CD14-positive monocyte (primary cell): Measurements from ENCODE around the gene CENPV. TPM values are rescaled to one million over a fixed set of nuclear protein-coding genes. Genes with fewer than 3 reads are reported as not detected.

ENCODE experiments used
- DNase-seq, 3 donors: peaks; one replicate each; pipeline ENCODE4 v3.0.0-alpha.2; 2011 to 2022
- H2AFZ ChIP-seq: 2 replicates; pipeline ENCODE4 v1.6.0; 2012; ENCODE audit warnings: mild to moderate bottlenecking, low read depth, low read length, inconsistent platforms; ENCODE audit not compliant: insufficient read depth, poor library complexity, severe bottlenecking
- H3K27ac ChIP-seq, 2 donors: 1 replicate in 1 of 2; 2 replicates in 1 of 2; pipeline ENCODE4 v1.5.1; 2012 to 2013; ENCODE audit warnings: low read length in 2 of 2, control low read depth in 1 of 2, inconsistent platforms in 1 of 2, low read depth in 1 of 2, mild to moderate bottlenecking in 1 of 2
- H3K27me3 ChIP-seq, 2 donors: one replicate each; pipeline versions ENCODE4 v1.6.0 to v1.6.1; 2011 to 2013; ENCODE audit warnings: low read length in 2 of 2; ENCODE audit not compliant: control insufficient read depth in 2 of 2, insufficient read depth in 2 of 2
- H3K36me3 ChIP-seq, 2 donors: replicated peaks in 1 of 2; 1 replicate in 1 of 2; 2 replicates in 1 of 2; pipeline versions ENCODE4 v1.5.1 to v1.6.1; 2012 to 2013; ENCODE audit warnings: low read length in 2 of 2, control low read depth in 1 of 2, inconsistent platforms in 1 of 2, mild to moderate bottlenecking in 1 of 2; ENCODE audit not compliant: insufficient read depth in 2 of 2, control insufficient read depth in 1 of 2
- H3K4me1 ChIP-seq, 2 donors: 1 replicate in 1 of 2; 2 replicates in 1 of 2; pipeline versions ENCODE4 v1.5.1 to v1.6.1; 2012 to 2013; ENCODE audit warnings: low read length in 2 of 2, control low read depth in 1 of 2, inconsistent platforms in 1 of 2, mild to moderate bottlenecking in 1 of 2, moderate library complexity in 1 of 2; ENCODE audit not compliant: insufficient read depth in 2 of 2, control insufficient read depth in 1 of 2
- H3K4me2 ChIP-seq: replicated peaks from 2 replicates; pipeline ENCODE3; 2012; ENCODE audit warnings: low read length, moderate library complexity, mild to moderate bottlenecking; ENCODE audit not compliant: poor library complexity, severe bottlenecking; ENCODE audit errors: extremely low read depth
- H3K4me3 ChIP-seq, 3 experiments: fragments of 200-600 bp in 1 of 3; sonication (generic) in 1 of 3; replicated peaks in 1 of 3; 1 replicate in 2 of 3; 2 replicates in 1 of 3; pipeline ENCODE4 v1.5.1; 2011 to 2013; ENCODE audit warnings: low read length in 3 of 3, mild to moderate bottlenecking in 3 of 3, control low read depth in 2 of 3, low read depth in 2 of 3, inconsistent platforms in 1 of 3, moderate library complexity in 1 of 3
- H3K79me2 ChIP-seq: 2 replicates; pipeline ENCODE4 v1.6.0; 2012; ENCODE audit warnings: mild to moderate bottlenecking, control low read depth, inconsistent platforms, low read length, moderate library complexity; ENCODE audit not compliant: insufficient read depth
- H3K9ac ChIP-seq: 2 replicates; pipeline ENCODE4 v1.6.0; 2017; ENCODE audit warnings: low read length, mild to moderate bottlenecking; ENCODE audit not compliant: insufficient read depth, poor library complexity, severe bottlenecking
- H3K9me3 ChIP-seq, 2 donors: replicated peaks in 1 of 2; 1 replicate in 1 of 2; 2 replicates in 1 of 2; pipeline versions ENCODE4 v1.5.1 to v1.6.1; 2012 to 2013; ENCODE audit warnings: low read length in 2 of 2, control low read depth in 1 of 2; ENCODE audit not compliant: control insufficient read depth in 1 of 2, insufficient read depth in 1 of 2
- H4K20me1 ChIP-seq: 2 replicates; pipeline ENCODE4 v1.6.0; 2012; ENCODE audit warnings: mild to moderate bottlenecking, low read length, control low read depth, moderate library complexity; ENCODE audit not compliant: insufficient read depth
- H3K27ac Mint-ChIP-seq, 7 donors: one replicate each; pipeline ENCODE4 v1.8.0; 2020; ENCODE audit warnings: mild to moderate bottlenecking in 7 of 7, mixed read lengths in 7 of 7, moderate library complexity in 6 of 7, inconsistent platforms in 2 of 7
- H3K27me3 Mint-ChIP-seq, 3 donors: one replicate each; pipeline ENCODE4 v1.8.0; 2021 to 2022; ENCODE audit warnings: low read depth in 3 of 3, mild to moderate bottlenecking in 3 of 3, mixed read lengths in 3 of 3, moderate library complexity in 3 of 3, inconsistent platforms in 1 of 3
- H3K36me3 Mint-ChIP-seq, 2 donors: one replicate each; pipeline ENCODE4 v1.8.0; 2020; ENCODE audit warnings: mixed read lengths in 2 of 2, inconsistent platforms in 1 of 2, mild to moderate bottlenecking in 1 of 2
- H3K4me1 Mint-ChIP-seq: one replicate; pipeline ENCODE4 v1.8.0; 2020; ENCODE audit warnings: mild to moderate bottlenecking, mixed read lengths
- H3K4me3 Mint-ChIP-seq, 2 donors: one replicate each; pipeline ENCODE4 v1.8.0; 2020; ENCODE audit warnings: mild to moderate bottlenecking in 2 of 2, mixed read lengths in 2 of 2, moderate library complexity in 1 of 2
- H3K9me3 Mint-ChIP-seq, 7 donors: one replicate each; pipeline ENCODE4 v1.8.0; 2020 to 2022; ENCODE audit warnings: mixed read lengths in 7 of 7, mild to moderate bottlenecking in 6 of 7, moderate library complexity in 6 of 7, inconsistent platforms in 2 of 7
- CTCF ChIP-seq: fragments of 200-600 bp; IDR thresholded peaks from one replicate; pipeline ENCODE4 v1.8.0; 2022; ENCODE audit warnings: antibody characterized with exemption, mild to moderate bottlenecking
- WGBS: methylation state at CpG from one replicate; pipeline ENCODE4 v1.1.5; 2013; ENCODE audit warnings: missing lambda C conversion rate; ENCODE audit not compliant: insufficient coverage; 5-methylcytosine and 5-hydroxymethylcytosine counted together
- intact Hi-C, 2 donors: fragments of 100-400 bp; cut with micrococcal nuclease; formaldehyde crosslinking; loops; one replicate each; pipeline versions ENCODE4 v1.15.0 to v1.15.1; 2023
- polyA plus RNA-seq, 3 donors: library from polyadenylated mRNA; depleted of rRNA in 1 of 3; unstranded in 2 of 3; stranded (reverse) in 1 of 3; fragments of 300-500 nt in 2 of 3; fragments of >200 nt in 1 of 3; fragmentation: Illumina TruSeq in 2 of 3; gene quantifications; 1 replicate in 2 of 3; 2 replicates in 1 of 3; pipeline ENCODE4 v1.2.3, GENCODE V29; 2012 to 2021

Gene CENPV
- polyA plus RNA-seq, 3 donors, result 0.50 to 1.1 (median 0.80) TPM

- Histone ChIP-seq H3K27me3 (peaks cover 0 to 8% of the 10 kb centered on the region in 2 donors), H3K9ac (no peak overlapping the region), H3K27ac (no peak overlapping the region), H3K36me3 (peaks cover 17 to 20% of the 10 kb centered on the region in 2 donors), H3K4me1 (peaks cover 29 to 40% of the 10 kb centered on the region in 2 donors), H3K9me3 (no peaks in the 10 kb centered on the region), H3K4me3 (no peak overlapping the region), H2AFZ (no peak overlapping the region), H3K4me2 (no peak overlapping the region), H3K79me2 (peaks cover 27% of the 10 kb centered on the region), H4K20me1 (peaks cover 31% of the 10 kb centered on the region)
- Mint-ChIP-seq H3K36me3 (peaks cover 22% of the 10 kb centered on the region in 2 donors), H3K27me3 (peaks cover 13 to 24% (median 19%) of the 10 kb centered on the region in 3 donors), H3K4me1 (peaks cover 37% of the 10 kb centered on the region), H3K4me3 (no peak overlapping the region), H3K27ac (peak overlapping the region in 3 of 7 donors; percentile 29 to 54 (median 34)), H3K9me3 (no peaks in the 10 kb centered on the region)
- TF ChIP-seq CTCF, result no peak
- intact Hi-C loops, result loop anchor here (5.0 to 10.0 kb wide), 3 partner anchors 132 to 168 kb away; partner anchors contain the start of genes NCOR1 (in 1 of the 2) and PIGL (in 1 of the 2)
- DNase-seq, result no peak
- WGBS, result 33% methylated on average over 1 of the region's 4 CpGs
Observed at GRCh38 chr17:16383216-16383615, 29.9 kb upstream of the CENPV start.

- 1% methylated on average over 11 of the region's 14 CpGs for WGBS
Observed at GRCh38 chr17:16381496-16381820, 28.2 kb upstream of the CENPV start.

More at GRCh38 chr17:16381496-16381820, 28.2 kb upstream of the CENPV start:
- H3K4me1 ChIP-seq, result peaks cover 21 to 30% of the 10 kb centered on the region in 2 donors
- H2AFZ ChIP-seq, result peak overlapping the region; percentile 93
- peak overlapping the region; percentile 80 to 92 for H3K27ac ChIP-seq
- Mint-ChIP-seq H3K4me1 (peaks cover 28% of the 10 kb centered on the region), H3K4me3 (peak overlapping the region; percentile 92 to 96), H3K27me3 (peaks cover 3 to 10% (median 8%) of the 10 kb centered on the region in 3 donors), H3K27ac (peak overlapping the region; percentile 97 to 100 (median 99)), H3K36me3 (peaks cover 22% of the 10 kb centered on the region in 2 donors), H3K9me3 (no peaks in the 10 kb centered on the region)
- H3K4me2 ChIP-seq, result peak overlapping the region; percentile 86
- H3K27me3 ChIP-seq, result peaks cover 0 to 2% of the 10 kb centered on the region in 2 donors
- H3K36me3 ChIP-seq, result peaks cover 17 to 20% of the 10 kb centered on the region in 2 donors
- H4K20me1 ChIP-seq, result peaks cover 31% of the 10 kb centered on the region
- intact Hi-C loops, result loop anchor here (2.0 to 10.0 kb wide), 5 partner anchors 33 to 167 kb away; partner anchors contain the start of genes NCOR1 (in 1 of the 2), PIGL (in 1 of the 2) and TRPV2 (in 1 of the 2)
- peak in 2 of 3 donors; percentile 15 to 77 for DNase-seq
- peak overlapping the region; percentile 71 for H3K9ac ChIP-seq
- no peak for TF ChIP-seq CTCF
- H3K79me2 ChIP-seq, result peaks cover 27% of the 10 kb centered on the region
- peak overlapping the region; percentile 72 to 85 (median 74) for H3K4me3 ChIP-seq
- H3K9me3 ChIP-seq, result no peaks in the 10 kb centered on the region
